Suprapubic skin (tissue), 4 donors: ENCODE measurements around the gene GYS2.

Source experiments
- POLR2A ChIP-seq, 2 donors: fragments of 450-650 bp; IDR thresholded peaks; one replicate each; pipeline ENCODE4 v1.6.1; 2017; ENCODE audit warnings: antibody characterized with exemption in 2 of 2, mild to moderate bottlenecking in 2 of 2, moderate library complexity in 2 of 2
- POLR2AphosphoS5 ChIP-seq, 3 donors: sonication (generic); formaldehyde crosslinking; IDR thresholded peaks; one replicate each; pipeline ENCODE4 v1.6.1; 2017; ENCODE audit warnings: antibody characterized with exemption in 3 of 3
- TF ChIP-seq, protein P1 (sequence below), 2 donors: fragments of 200-600 bp in 1 of 2; fragments of 450-650 bp in 1 of 2; sonication (generic) in 1 of 2; IDR thresholded peaks; one replicate each; pipeline ENCODE4 v1.5.1; 2016 to 2019; ENCODE audit warnings: antibody characterized with exemption in 2 of 2, mild to moderate bottlenecking in 1 of 2, moderate library complexity in 1 of 2

DNA sequence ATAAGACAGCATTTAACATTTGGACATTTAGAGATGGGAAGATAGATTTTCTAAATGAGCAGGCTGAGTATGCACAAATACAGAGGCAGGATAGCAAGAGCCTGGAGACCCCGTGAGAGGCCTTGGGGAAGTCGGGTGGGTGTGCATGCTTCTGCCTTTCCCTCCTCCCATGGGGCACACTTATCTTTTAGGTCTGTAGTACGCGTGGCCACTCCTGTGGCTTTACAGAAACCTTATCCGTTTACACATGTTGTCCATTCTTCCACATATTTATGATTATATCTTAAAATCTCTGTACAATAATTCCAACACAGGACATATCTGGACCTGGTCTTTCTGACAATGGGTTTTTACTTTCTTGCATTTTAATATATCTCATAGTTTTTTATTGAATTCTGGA is 33.6 kb downstream of the GYS2 start:
- TF ChIP-seq, protein P1, sequence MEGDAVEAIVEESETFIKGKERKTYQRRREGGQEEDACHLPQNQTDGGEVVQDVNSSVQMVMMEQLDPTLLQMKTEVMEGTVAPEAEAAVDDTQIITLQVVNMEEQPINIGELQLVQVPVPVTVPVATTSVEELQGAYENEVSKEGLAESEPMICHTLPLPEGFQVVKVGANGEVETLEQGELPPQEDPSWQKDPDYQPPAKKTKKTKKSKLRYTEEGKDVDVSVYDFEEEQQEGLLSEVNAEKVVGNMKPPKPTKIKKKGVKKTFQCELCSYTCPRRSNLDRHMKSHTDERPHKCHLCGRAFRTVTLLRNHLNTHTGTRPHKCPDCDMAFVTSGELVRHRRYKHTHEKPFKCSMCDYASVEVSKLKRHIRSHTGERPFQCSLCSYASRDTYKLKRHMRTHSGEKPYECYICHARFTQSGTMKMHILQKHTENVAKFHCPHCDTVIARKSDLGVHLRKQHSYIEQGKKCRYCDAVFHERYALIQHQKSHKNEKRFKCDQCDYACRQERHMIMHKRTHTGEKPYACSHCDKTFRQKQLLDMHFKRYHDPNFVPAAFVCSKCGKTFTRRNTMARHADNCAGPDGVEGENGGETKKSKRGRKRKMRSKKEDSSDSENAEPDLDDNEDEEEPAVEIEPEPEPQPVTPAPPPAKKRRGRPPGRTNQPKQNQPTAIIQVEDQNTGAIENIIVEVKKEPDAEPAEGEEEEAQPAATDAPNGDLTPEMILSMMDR (IDR thresholded peaks at IDR 0.05): no peak
- TF ChIP-seq POLR2A (IDR thresholded peaks at IDR 0.05) (no peak), POLR2AphosphoS5 (IDR thresholded peaks at IDR 0.05) (no peak)
